GM18858 (cell line): Measurements from ENCODE around the gene RIMS4.

ENCODE experiments used
- ATAC-seq: cut with Tn5 transposase; IDR thresholded peaks from one replicate; pipeline ENCODE4 v1.9.1; 2021; ENCODE audit not compliant: unreplicated experiment

The RIMS4 gene

GRCh38 chr20:44703956-44704488 lies 106.3 kb downstream of the RIMS4 start:
- ATAC-seq = no peak

GRCh38 chr20:44703183-44703925 lies 107.0 kb downstream of the RIMS4 start:
- no peak for ATAC-seq

- no peak for ATAC-seq
Observed at GRCh38 chr20:44702776-44703175, 107.6 kb downstream of the RIMS4 start.

GRCh38 chr20:44701858-44702256 lies 108.5 kb downstream of the RIMS4 start:
- ATAC-seq = no peak
